ENCODE data around the gene GAK. TPM values are rescaled to one million over a fixed set of nuclear protein-coding genes. Genes with fewer than 3 reads are reported as not detected.
"Not testable (repeated sequence)": the region's sequence is repeated elsewhere in the genome, so short reads cannot be mapped to it uniquely, and the experiment has no call there.

Gene GAK
- total and polyA plus RNA-seq, 2 of the 4 experiments (the other 2 are of a cell fraction), result 45.1 to 133 TPM

GRCh38 chr4:919004-919680, 13.0 kb downstream of the GAK start:
- H2BK120ac ChIP-seq (ENCODE audit: low read depth, low read length); H3K4me1 ChIP-seq (ENCODE audit: control insufficient read depth, insufficient read depth, low read length); H3K18ac ChIP-seq (ENCODE audit: low read depth, low read length); H2AFZ ChIP-seq (replicated peaks; ENCODE audit: low read length, poor library complexity); H3K14ac ChIP-seq (replicated peaks; ENCODE audit: low read depth, low read length); H3K23ac ChIP-seq (ENCODE audit: low read depth, low read length); intact Hi-C loops (cut with micrococcal nuclease); in situ Hi-C loops (cut with MboI; ENCODE audit: low sequenced_read_pairs); H3K9ac ChIP-seq (ENCODE audit: low read depth, low read length); dilution Hi-C loops (cut with HindIII; ENCODE audit: low sequenced_read_pairs, unreplicated experiment); H2BK15ac ChIP-seq (ENCODE audit: low read depth, low read length); H3K27ac ChIP-seq (ENCODE audit: insufficient read depth, low read length); H3K4me3 ChIP-seq (ENCODE audit: insufficient read depth, low read depth, low read length); H2AK5ac ChIP-seq (ENCODE audit: low read depth, low read length); BruUV-seq (replicated peaks); ATAC-seq (ENCODE audit: low read depth); H3K56ac ChIP-seq (ENCODE audit: extremely low read depth, insufficient read depth, low read length); CTCF ChIA-PET; POLR2A ChIA-PET (ENCODE audit: unreplicated experiment); H2AK9ac ChIP-seq (replicated peaks; ENCODE audit: low read depth, low read length, poor library complexity); H3K4ac ChIP-seq (ENCODE audit: low read depth, low read length); H4K5ac ChIP-seq (ENCODE audit: low read depth, low read length); H3K4me2 ChIP-seq (ENCODE audit: low read depth, low read length); H3K9me3 ChIP-seq (ENCODE audit: control insufficient read depth, insufficient read depth, low read length); H4K91ac ChIP-seq (ENCODE audit: insufficient read depth, low read depth, low read length); H4K8ac ChIP-seq (ENCODE audit: low read depth in 2 of 2, low read length in 2 of 2); H3K27me3 ChIP-seq (ENCODE audit: control insufficient read depth, insufficient read depth, low read length); H2BK20ac ChIP-seq (ENCODE audit: low read depth, low read length); H3K36me3 ChIP-seq (ENCODE audit: control insufficient read depth, insufficient read depth, low read length); H2BK5ac ChIP-seq (ENCODE audit: low read depth, low read length, poor library complexity, severe bottlenecking); DNase-seq: not testable (repeated sequence)
- 98% methylated on average over 7 of the region's 15 CpGs; no CpG with 5 or more reads in 1 of the 2 experiments for WGBS, 2 experiments (ENCODE audit: extremely low coverage in 2 of 2, insufficient read length in 1 of 2)
- Histone ChIP-seq H3K79me1 (ENCODE audit: low read depth in 1 of 2, low read length in 2 of 2) (peaks cover 20 to 80% of the 10 kb centered on the region in 2 experiments), H4K20me1 (ENCODE audit: insufficient read depth, low read length) (peaks cover 91% of the 10 kb centered on the region), H3K9me1 (ENCODE audit: insufficient read depth, low read length) (peaks cover 12% of the 10 kb centered on the region)

GRCh38 chr4:918591-918990, 13.5 kb downstream of the GAK start:
- POLR2A ChIA-PET (ENCODE audit: unreplicated experiment); intact Hi-C loops (cut with micrococcal nuclease); H3K56ac ChIP-seq (ENCODE audit: extremely low read depth, insufficient read depth, low read length); DNase-seq; ATAC-seq (ENCODE audit: low read depth); H3K9me3 ChIP-seq (ENCODE audit: control insufficient read depth, insufficient read depth, low read length); H4K8ac ChIP-seq (ENCODE audit: low read depth in 2 of 2, low read length in 2 of 2); H3K36me3 ChIP-seq (ENCODE audit: control insufficient read depth, insufficient read depth, low read length); H2BK5ac ChIP-seq (ENCODE audit: low read depth, low read length, poor library complexity, severe bottlenecking); H2BK15ac ChIP-seq (ENCODE audit: low read depth, low read length); H2BK120ac ChIP-seq (ENCODE audit: low read depth, low read length); H4K5ac ChIP-seq (ENCODE audit: low read depth, low read length); H3K14ac ChIP-seq (replicated peaks; ENCODE audit: low read depth, low read length); H2AK9ac ChIP-seq (replicated peaks; ENCODE audit: low read depth, low read length, poor library complexity); dilution Hi-C loops (cut with HindIII; ENCODE audit: low sequenced_read_pairs, unreplicated experiment); H2BK20ac ChIP-seq (ENCODE audit: low read depth, low read length); H3K4me1 ChIP-seq (ENCODE audit: control insufficient read depth, insufficient read depth, low read length); CTCF ChIA-PET; in situ Hi-C loops (cut with MboI; ENCODE audit: low sequenced_read_pairs); H3K27ac ChIP-seq (ENCODE audit: insufficient read depth, low read length); H3K23ac ChIP-seq (ENCODE audit: low read depth, low read length); H3K18ac ChIP-seq (ENCODE audit: low read depth, low read length); H3K4me3 ChIP-seq (ENCODE audit: insufficient read depth, low read depth, low read length); H3K27me3 ChIP-seq (ENCODE audit: control insufficient read depth, insufficient read depth, low read length); H3K4me2 ChIP-seq (ENCODE audit: low read depth, low read length); H2AK5ac ChIP-seq (ENCODE audit: low read depth, low read length); H4K91ac ChIP-seq (ENCODE audit: insufficient read depth, low read depth, low read length); BruUV-seq (replicated peaks); H2AFZ ChIP-seq (replicated peaks; ENCODE audit: low read length, poor library complexity); H3K9ac ChIP-seq (ENCODE audit: low read depth, low read length); H3K4ac ChIP-seq (ENCODE audit: low read depth, low read length): not testable (repeated sequence)
- no CpG with 5 or more reads among the region's 6 CpGs for WGBS, 2 experiments (ENCODE audit: extremely low coverage in 2 of 2, insufficient read length in 1 of 2)
- peaks cover 20 to 74% of the 10 kb centered on the region in 2 experiments for H3K79me1 ChIP-seq (ENCODE audit: low read depth in 1 of 2, low read length in 2 of 2)
- peaks cover 12% of the 10 kb centered on the region for H3K9me1 ChIP-seq (ENCODE audit: insufficient read depth, low read length)
- H4K20me1 ChIP-seq (ENCODE audit: insufficient read depth, low read length), result peaks cover 89% of the 10 kb centered on the region

All from IMR-90 (cell line).